Stimulated activated CD4-positive, alpha-beta T cell treated with anti-CD3 and anti-CD28 coated beads, Interleukin-2, amount 100 ng/mL, for 48 hours (primary cell): ENCODE measurements around the gene PRKCZ.

Experiments used
- DNase-seq, 2 donors: peaks; one replicate each; pipeline ENCODE4 v3.0.0-alpha.2; 2020

Gene PRKCZ

GRCh38 chr1:2124446-2125198, 74.4 kb downstream of the PRKCZ start:
- DNase-seq = no peak

DNA sequence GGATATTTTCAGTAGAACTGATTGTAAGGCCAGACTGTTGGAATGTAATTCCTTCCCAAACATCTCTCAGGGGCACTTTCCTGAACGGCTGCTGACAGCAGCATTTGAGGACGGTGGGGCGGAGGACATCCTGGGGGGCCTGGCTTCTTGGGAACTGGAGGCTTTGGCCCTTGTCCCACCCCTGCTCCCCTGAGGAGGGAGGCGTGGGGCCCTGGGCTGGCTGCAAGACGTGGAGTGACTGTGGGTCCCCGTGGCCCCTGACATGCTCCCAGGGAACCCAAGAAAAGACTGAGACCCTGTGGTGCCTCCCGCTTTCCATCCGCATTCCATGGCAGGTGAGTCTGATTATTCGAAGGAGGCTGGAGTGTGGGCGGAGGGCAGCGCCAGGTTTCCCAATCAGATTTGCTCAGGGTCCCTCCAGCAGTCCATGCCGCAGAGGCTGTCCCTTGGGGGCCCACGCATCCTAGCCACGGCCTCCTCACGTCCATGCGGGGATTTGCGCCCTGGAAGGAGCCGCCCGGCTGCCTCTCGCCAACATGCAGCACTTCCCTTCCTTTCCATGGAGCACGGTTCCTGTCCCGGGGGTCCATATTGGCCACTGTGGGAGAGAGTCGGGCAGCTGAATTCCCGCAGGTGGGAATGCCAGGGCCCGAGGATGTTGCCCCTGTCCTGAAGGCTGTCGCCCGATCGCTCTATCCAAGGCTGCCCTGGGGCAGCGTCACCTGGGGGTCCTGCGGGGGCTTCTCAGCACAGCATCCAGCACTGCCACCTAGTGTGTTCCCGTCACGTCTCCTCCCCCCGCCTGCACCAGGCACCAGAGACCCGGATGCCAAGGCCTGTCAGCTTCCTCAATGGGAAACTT, 75.4 kb downstream of the PRKCZ start:
- no peak for DNase-seq

DNA sequence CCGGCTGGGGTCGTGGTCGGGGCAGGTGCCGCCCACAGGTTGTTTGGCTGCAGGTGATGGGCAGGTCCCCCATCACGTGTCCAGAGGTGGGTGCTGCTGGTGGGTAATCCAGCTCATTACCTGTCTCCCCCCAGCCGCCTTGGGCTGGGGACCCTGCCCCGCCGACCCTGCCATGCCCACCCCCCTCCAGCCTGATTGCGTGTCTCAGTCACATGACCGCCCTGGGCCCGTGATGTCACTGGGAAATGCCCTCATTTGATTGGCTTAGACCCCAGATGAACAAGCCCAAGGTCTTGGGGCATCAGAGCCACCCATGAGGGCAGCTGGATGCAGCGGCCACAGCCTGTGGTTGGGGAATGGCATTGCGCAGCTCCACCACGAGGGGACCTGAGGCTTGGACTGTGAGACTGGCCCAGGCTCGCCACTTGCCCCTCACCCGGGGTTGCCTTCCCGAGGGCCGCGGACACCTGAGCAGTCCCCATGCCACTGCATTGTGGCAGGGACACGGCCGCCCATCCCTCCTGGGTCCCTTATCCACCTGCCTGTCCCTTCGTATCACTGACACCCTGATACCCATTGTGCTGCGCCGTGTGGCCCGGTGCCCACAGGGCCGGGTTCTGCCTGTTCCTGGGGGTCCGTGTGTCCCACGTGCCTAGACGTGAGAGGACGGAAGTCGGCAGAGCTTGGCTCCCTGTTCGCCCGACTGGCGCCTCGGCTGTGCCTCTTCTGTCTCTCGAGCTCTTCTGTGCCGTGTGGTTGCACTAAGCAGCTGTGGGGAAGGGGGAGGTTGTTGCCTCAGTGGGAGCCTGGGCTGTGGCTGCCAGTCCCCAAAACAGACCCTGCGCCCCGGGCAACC, 76.3 kb downstream of the PRKCZ start:
- DNase-seq = no peak

- DNase-seq = no peak
Observed at GRCh38 chr1:2127187-2128145, 77.3 kb downstream of the PRKCZ start.

GRCh38 chr1:2128189-2128901, 78.1 kb downstream of the PRKCZ start:
- DNase-seq = no peak

DNA sequence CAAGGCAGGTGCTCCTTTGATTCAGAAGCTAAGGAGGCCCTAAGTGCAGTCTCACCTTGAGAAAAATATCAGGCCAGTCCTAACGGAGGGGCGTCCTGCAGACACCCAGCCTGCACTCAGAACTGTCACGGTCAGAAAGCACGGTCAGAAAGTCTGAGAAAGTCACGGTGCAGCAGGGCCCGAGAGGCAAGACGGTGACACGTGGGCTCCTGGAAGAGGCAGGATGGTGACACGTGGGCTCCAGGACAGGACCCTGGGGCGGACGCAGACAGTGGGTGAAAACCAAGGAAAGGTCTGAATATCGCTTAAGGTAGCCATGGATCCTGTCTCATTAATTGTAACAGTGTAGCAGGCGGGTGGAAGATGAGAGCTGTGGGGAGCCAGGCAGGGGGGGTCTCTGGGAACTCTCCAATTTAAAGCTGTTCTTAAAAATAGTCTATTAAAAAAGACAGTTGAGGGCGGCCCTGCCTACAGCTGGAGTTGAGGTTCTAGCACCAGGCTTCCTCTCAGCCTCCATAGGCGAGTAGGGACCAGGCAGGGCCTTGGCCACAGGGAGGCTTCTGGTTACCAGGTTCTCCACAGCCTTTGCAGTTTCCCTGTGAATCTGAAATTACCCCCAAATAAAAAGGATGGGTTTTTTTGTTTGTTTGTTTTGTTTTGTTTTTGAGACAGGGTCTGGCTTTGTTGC, 79.2 kb downstream of the PRKCZ start:
- no peak for DNase-seq

GRCh38 chr1:2130156-2130555, 79.9 kb downstream of the PRKCZ start:
- DNase-seq = no peak

- DNase-seq = no peak
Observed at GRCh38 chr1:2130871-2131289, 80.7 kb downstream of the PRKCZ start.

GRCh38 chr1:2132222-2133038, 82.2 kb downstream of the PRKCZ start:
- DNase-seq = no peak

GRCh38 chr1:2133039-2133878, 83.0 kb downstream of the PRKCZ start:
- peak; percentile 97 for DNase-seq

- no peak for DNase-seq
Observed at GRCh38 chr1:2133879-2134215, 83.6 kb downstream of the PRKCZ start.

DNA sequence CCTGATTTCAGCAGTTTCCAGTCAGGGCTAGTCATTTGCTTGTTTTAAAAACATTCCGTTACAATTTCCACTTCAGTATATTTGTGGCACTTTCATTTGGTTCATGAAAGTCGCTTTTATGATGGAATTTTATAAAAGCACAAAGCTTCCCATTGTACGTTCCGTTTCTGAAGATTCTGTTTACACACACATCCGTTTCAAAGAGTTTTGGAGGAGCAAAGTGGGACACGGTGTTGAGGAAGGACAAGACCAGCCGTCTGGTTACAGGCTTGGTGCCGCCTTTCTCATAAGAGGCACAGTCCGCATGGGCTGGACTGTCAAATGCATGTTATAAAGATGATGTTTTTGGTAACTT, 84.0 kb downstream of the PRKCZ start:
- DNase-seq = no peak

DNA sequence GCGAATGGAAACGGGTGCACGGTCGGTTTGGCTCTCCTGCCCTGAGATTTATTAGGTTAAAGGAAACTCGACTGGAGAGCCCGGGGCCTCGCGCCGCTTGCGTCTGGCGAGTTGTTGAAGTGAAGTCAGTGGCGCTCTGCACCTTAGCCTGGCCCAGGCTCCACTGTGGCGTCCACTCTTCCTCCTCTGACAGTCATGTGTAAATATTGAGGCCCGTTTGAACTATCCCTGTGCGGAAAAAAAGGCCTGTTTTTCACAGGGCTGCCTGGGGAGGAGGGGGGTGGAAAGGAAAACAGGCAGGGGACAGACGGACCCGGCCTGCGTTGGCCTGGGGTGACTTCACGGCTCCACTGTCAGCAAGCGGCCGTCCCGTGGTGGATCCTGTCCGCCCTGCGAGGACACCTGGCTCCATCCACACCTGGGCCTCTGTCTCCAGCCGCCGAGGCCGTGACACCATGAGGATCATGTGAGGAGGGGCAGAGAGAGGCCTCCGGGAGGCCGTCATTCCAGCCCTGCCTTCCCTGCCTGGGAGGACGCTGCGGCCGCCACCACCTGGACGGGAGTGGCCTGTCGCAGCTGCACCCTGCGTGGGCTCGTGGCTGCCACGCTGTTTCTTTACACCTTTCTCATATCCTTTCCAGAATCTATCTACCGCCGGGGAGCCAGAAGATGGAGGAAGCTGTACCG, 84.6 kb downstream of the PRKCZ start:
- no peak for DNase-seq

DNA sequence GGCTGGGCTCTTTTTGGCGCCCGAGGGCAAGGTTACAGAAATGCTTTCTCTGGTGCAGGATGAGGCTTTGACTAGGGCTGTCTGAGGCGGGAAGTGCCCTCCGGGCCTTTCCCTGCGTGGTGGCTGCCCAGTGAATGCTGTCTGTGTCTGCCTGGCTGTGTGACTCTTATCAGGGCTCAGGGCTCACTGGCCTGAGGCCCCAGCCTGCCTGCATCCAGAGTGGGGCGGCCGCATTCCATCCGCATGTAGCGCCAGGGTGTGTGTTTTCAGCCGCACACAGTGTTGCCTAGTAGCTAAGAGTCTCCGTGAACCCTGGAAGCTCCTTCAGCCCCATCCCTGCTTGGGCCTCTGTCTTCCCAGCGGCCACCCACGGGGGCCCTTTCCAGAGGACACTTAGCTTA, 85.2 kb downstream of the PRKCZ start:
- no peak for DNase-seq

DNA sequence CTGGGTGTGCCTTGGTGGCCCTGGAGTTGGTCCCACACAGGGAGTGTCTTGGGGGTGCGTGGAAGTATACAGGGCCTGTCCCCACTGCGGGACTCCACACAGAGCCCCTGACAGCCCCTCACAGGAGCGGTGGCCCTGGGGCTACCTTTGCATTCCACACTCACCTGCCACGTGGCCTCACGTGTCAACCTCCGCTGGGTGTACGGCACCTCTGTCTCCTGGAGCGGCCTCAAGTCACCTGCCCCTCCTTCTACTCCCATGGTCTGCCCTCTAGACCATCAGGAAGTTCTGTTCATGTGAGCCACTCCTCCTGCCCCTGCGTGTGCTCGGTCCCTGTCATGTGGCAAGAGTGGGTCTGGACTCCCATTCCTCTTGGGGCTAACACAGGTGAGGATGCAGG, 85.7 kb downstream of the PRKCZ start:
- DNase-seq = no peak

DNA sequence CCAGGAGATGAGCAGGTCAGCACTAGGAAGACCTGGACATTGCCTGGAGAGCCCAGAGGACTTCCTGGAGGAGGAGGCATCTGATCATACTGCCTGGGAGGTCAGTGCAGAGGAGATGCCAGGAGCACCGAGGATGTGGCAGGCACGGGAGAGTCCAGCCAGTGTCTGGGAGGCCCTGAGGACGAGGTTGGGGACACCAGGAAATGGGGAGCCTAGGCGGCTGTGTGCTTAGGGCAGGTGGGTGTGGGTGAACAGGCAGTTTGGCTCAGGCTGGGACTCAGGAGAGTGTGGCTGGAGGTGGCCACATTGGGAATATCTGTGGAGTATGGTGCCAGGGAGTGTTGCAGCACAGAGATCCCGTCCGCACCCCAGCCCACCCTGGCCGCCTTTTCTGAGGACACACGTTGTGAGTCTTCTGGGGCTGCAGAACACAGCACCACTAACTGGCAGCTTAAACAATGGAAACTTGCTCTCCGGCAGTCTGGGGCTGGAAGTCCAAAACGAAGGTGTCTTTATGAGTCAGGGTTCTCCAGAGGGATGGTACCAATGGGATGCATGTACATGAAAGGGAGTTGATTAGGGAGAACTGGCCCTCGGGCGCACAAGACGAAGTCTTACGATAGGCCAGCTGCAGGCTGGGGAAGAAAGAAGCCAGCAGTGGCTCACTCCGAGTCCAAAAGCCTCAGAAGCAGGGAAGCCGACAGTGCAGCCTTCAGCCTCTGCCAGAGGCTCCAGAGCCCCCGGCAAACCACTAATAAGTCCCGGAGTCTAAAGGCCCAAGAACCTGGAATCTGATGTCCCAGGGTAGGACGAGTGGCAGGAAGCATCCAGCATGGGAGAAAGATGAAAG, 86.4 kb downstream of the PRKCZ start:
- no peak for DNase-seq
